HG03095 (cell line): ENCODE results near the gene TMEM184A.

Experiments used
- ATAC-seq: cut with Tn5 transposase; IDR thresholded peaks from one replicate; pipeline ENCODE4 v1.9.1; 2021; ENCODE audit warnings: moderate library complexity; ENCODE audit not compliant: unreplicated experiment

Gene TMEM184A

DNA sequence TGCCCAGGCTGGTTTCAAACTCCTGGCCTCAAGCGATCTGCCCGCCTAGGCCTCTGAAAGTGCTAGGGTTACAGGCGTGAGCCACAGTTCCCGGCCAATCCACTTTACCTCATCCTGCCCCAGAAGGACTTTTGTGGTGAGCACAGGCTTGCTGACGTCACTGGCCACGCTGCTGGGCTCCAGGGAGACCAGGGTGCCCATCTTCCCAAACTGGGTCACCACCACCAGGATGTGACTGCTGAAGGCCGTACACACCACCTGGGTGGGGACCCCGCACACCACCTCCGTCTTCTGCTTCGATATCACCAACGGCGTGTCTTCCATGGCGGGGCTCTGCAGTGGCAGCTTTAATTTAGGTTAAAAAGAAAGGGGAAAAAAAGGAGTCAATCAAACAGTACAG is 13.0 kb upstream of the TMEM184A start:
- ATAC-seq: no peak

DNA sequence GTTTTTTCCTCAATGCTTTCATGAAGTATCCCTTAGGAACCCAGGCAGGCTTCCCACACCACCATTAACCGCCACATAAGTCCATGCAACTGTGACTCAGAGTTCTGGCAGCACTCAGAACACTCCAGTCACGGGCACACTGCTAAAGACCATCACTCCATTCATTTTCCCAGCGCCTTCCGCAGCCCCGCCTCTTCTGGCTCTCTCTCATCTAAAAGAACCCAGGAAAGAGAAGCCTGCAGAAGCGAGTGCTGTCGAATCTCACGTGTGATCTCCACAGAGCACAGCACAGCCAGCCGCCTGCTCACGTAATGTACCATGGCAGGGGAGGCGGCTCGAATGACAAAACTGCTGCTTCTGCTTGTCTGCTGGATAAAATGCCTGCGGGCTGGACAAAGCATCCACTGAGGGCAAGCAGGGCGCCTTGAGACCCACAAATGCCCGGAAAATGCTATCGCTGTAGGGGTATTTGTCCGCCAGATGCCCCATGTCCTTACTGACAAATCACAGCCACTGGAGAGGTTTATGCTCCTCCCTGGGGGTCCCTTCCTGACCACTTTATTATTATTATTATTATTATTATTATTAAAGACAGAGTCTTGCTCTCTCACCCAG is 12.0 kb upstream of the TMEM184A start:
- ATAC-seq: no peak

- no peak for ATAC-seq
Measured at GRCh38 chr7:1567049-1567771, 11.2 kb upstream of the TMEM184A start.

GRCh38 chr7:1566687-1567048 is 10.7 kb upstream of the TMEM184A start:
- ATAC-seq: no peak

DNA sequence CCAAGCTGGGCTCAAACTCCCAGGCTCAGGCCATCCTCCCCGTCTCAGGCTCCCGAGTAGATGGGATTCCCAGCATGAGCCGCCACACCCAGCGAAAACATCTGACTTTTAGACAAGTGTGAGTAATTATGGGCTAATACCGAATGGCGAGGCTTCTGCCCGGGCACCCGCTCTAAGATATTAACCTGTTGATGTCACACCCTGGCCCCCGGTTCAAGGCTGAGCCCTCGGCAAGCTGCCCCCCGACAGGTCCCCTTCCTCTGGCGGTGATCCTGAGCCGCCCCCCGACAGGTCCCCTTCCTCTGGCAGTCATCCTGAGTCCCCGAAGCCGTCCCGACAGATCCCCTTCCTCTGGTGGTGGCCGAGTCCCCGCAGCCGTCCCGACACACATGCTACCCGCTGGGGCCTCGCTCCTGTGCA is 8.6 kb upstream of the TMEM184A start:
- no peak for ATAC-seq

DNA sequence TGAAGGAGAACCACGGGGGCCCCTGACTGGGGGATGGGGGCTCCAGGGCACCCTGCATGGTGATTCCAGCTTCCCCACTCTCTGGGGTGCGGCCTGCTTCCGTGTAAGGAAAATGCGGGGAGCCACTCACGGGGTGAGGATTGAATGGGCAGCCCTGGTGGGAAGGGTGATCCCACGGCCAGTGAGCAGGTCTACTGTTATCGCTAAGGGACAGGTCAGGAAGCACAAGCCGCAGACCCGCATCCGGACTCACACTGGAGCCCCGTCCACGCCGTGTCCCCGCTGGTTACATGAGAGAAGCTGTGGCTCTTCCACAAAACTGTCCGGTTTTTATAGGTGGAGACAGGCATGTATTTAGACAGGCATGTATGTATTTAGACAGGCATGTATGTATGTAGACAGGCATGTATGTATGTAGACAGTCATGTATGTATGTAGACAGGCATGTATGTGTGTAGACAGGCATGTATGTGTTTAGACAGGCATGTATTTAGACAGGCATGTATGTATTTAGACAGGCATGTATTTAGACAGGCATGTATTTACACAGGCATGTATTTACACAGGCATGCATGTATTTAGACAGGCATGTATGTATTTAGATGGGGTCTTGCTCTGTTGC is 8.1 kb upstream of the TMEM184A start:
- ATAC-seq: no peak

DNA sequence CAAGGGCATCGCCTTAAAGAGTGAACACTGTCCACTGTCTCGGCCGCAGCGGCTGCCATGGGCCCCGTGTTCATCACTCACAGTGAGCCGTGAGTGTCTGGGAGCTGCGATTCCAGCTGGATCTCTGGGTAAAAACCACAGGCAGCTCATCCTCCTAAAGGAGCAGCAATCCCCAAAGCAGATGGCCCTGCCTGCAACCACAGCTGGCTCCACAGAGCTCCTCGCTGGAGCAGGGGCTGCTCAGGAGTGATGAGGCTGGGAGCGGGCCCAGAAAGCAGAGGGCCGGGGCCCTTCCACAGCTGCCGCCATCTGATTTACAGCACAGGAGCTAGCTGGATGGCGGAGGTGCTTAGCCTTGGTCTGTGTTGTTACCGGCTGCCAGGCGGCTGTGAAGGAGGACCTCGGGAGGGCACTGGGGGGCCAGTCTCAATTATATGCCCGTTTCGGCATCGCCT is 6.6 kb upstream of the TMEM184A start:
- ATAC-seq: no peak

DNA sequence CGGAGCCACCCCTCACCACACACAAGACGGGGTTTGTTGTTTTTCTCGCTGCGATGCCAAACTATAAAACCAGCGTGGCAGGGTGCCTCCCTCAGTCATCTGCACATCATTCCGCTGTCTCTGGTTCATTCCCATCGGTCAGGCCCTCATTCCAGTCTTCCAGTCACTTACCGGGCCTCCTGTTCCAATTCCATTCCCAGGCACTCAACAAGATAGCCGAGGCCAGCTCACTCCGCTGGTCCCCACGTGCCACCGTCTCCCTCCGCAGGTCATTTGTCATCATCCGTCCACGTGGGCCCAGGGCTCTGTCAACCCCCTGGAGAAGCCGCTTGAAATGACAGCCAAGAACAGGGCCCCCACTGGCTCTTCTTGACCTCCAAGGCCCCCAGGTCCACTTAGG is 6.1 kb upstream of the TMEM184A start:
- no peak for ATAC-seq

DNA sequence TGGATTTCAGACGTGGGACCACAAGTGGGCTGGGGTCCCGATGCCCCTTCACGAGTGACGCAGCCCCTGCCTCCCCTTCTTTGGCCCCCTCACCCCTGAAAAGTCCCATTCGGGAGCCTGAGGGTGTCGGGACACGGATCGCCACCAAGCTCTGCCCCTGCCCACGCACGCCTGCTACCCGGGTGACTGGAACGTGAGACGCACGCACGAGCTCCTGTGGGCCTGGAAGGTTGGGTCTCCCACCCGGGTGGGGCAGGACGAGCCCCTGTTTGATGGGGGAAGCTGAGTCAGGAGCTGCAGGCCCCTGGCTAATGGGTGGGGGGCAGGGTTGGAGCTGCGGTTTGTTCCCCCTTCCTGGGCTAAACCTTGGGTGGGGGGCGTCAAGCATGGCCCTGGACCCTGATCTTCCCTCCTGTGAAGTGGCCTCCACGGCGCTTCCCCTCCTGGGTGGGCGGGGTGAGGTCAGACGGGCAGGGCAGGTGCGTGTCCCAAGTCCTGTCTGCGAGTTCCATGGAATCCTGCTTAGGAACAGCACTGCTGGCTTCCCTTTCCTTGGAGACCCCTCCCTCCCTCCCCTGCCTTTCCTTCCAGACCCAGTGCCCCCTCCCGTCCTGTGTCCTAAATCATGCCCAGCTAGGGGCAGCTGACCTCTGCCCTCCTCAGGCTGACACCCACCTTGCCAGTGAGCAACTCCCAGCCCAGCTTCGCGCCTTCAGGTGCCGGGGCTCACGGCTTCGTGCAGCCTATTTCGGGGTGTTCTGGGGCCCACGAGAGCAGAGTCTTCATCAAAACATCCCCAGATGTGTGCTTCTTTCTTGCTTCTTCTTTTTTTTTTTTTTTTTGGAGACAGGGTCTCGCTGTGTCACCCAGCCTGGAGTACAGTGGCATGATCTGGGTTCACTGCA is 5.3 kb upstream of the TMEM184A start:
- no peak for ATAC-seq

DNA sequence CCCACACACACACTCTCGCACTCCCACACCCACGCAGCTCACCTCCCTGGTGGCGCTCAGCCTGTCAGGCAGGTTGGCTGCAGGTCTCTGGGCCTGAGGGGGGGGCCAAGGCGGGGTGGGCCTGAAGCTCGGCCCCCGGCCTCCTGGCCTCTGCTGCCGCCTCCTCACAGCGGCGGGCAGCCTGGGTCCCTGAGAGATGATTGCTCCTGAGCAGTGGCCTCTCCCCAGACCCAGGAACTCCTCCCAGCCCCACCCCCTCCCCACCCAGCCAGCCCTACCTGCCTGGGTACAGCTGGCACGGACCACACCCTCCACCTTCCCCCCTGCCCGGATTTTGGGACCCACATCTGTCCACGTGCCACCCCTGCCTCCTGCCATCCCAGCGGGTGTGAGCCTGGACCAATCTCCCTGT is 4.6 kb upstream of the TMEM184A start:
- no peak for ATAC-seq

GRCh38 chr7:1559626-1560590 is 3.9 kb upstream of the TMEM184A start:
- no peak for ATAC-seq

- no peak for ATAC-seq
Measured at GRCh38 chr7:1558841-1559625, 3.0 kb upstream of the TMEM184A start.

- no peak for ATAC-seq
Measured at GRCh38 chr7:1558181-1558811, 2.3 kb upstream of the TMEM184A start.

GRCh38 chr7:1557771-1558170 is 1.8 kb upstream of the TMEM184A start:
- ATAC-seq: no peak

- no peak for ATAC-seq
Measured at GRCh38 chr7:1557006-1557405, 1.0 kb upstream of the TMEM184A start.

- no peak for ATAC-seq
Measured at GRCh38 chr7:1555046-1555812, 776 bp downstream of the TMEM184A start.

- ATAC-seq: no peak
Measured at GRCh38 chr7:1554333-1555045, 1.5 kb downstream of the TMEM184A start.
